ACC112 (cell line): ENCODE data around the gene RPTOR.

Experiments used
- H2AFZ ChIP-seq: fragments of 200-600 bp; sonication (generic); one replicate; pipeline ENCODE4 v1.6.0; 2017; ENCODE audit warnings: antibody characterized with exemption, low read length; ENCODE audit not compliant: unreplicated experiment
- H3K27ac ChIP-seq: fragments of 200-600 bp; sonication (generic); 2 replicates; pipeline ENCODE4 v1.5.1; 2014; ENCODE audit warnings: low read depth, mild to moderate bottlenecking, antibody characterized with exemption, low read length, moderate library complexity
- H3K27me3 ChIP-seq: fragments of 200-600 bp; sonication (generic); 2 replicates; pipeline ENCODE4 v1.6.1; 2014; ENCODE audit warnings: mild to moderate bottlenecking, antibody characterized with exemption, low read length, moderate library complexity, mixed read lengths; ENCODE audit not compliant: insufficient read depth
- H3K36me3 ChIP-seq: fragments of 200-600 bp; sonication (generic); 2 replicates; pipeline ENCODE4 v1.6.1; 2016; ENCODE audit warnings: mild to moderate bottlenecking, antibody characterized with exemption, low read length, moderate library complexity, mixed read lengths; ENCODE audit not compliant: insufficient read depth
- H3K4me1 ChIP-seq: fragments of 200-600 bp; sonication (generic); one replicate; pipeline ENCODE4 v1.6.1; 2016; ENCODE audit warnings: low read length, mixed read lengths; ENCODE audit not compliant: insufficient read depth, unreplicated experiment, control insufficient read depth
- H3K4me3 ChIP-seq: fragments of 200-600 bp; sonication (generic); 2 replicates; pipeline ENCODE4 v1.5.1; 2014; ENCODE audit warnings: mild to moderate bottlenecking, low read depth, low read length
- H3K79me2 ChIP-seq: fragments of 200-600 bp; sonication (generic); one replicate; pipeline ENCODE4 v1.6.0; 2016; ENCODE audit warnings: low read length; ENCODE audit not compliant: control insufficient read depth, unreplicated experiment, insufficient read depth

Gene RPTOR

DNA sequence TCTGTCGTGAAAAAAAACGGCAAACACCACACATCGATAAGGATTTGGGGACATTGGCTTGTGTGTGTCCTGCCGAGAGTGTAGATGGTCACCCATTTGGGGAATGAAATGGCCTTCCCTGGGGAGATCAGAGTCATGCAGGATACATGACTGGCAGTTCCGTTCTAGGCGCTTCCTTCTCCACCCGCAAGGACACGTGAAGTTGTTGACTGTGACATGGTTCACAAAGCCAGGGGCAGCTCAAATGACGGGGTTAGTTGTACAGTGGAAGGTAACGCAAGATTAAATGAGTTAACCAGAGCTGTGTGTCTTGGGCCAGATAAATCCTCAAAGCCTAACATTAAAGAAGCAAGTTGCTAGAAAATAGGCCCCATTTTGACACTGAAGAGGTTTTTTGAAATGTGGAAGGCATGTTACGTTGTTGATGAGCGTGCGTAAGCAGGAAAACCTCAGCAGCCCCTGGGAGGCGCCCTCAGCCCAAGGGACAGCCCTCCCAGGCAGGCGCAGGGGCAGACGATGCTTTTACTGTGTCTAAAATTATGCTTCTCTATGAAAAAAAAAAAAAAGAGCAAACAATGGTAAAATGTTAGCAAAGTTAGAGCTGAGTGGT lies 411.1 kb downstream of the RPTOR start:
- no peak overlapping the region for H2AFZ ChIP-seq
- H3K27ac ChIP-seq, result no peak overlapping the region
- no peak overlapping the region for H3K4me3 ChIP-seq
- H3K27me3 ChIP-seq, result no peaks in the 10 kb centered on the region
- peaks cover 14% of the 10 kb centered on the region for H3K4me1 ChIP-seq
- H3K79me2 ChIP-seq, result no peaks in the 10 kb centered on the region
- no peaks in the 10 kb centered on the region for H3K36me3 ChIP-seq

- Histone ChIP-seq H2AFZ (no peak overlapping the region), H3K4me3 (no peak overlapping the region), H3K27ac (no peak overlapping the region), H3K27me3 (no peaks in the 10 kb centered on the region), H3K79me2 (no peaks in the 10 kb centered on the region), H3K4me1 (peaks cover 14% of the 10 kb centered on the region), H3K36me3 (no peaks in the 10 kb centered on the region)
Observed at GRCh38 chr17:80956321-80957190, 411.9 kb downstream of the RPTOR start.

- Histone ChIP-seq H3K4me3 (no peak overlapping the region), H3K27me3 (no peaks in the 10 kb centered on the region), H3K27ac (no peak overlapping the region), H3K79me2 (no peaks in the 10 kb centered on the region), H3K4me1 (peaks cover 14% of the 10 kb centered on the region), H3K36me3 (no peaks in the 10 kb centered on the region), H2AFZ (no peak overlapping the region)
Observed at GRCh38 chr17:80957461-80957941, 412.9 kb downstream of the RPTOR start.

DNA sequence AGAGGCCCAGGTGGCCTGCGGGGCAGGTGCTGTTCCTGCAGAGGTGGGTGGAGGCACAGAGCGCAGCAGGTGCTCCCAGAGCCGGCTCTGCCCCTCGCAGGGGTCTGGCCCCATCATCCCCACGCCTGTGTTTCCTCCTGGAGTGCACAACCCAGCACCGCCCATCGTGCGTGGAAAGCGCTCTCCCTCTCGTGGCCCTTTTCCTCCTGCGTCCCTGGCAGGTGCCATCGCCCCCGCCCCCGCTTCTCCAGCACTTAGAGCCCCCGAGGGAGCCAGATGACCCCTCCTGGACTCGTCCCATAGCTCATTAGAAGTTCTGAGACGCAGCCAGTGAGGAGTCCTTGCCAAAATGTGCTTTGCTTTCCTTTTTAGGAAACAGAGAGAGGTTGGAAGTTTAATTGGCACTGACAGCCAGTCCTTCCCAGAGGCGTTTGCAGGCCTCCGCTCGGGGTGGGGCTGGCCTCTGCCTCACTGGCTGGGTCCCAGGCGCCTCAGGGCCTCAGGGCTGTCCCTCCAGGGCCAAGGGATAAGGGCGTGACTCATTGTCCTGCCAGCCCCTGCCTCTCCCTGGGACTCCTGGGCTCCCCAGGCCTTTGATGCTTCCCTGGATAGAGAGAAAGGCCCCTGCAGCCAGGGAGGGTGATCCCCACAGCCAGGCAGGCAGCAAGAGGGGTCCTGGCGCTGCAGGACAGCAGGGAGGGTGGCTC lies 414.8 kb downstream of the RPTOR start:
- Histone ChIP-seq H3K4me1 (peaks cover 14% of the 10 kb centered on the region), H3K36me3 (no peaks in the 10 kb centered on the region), H2AFZ (no peak overlapping the region), H3K27me3 (no peaks in the 10 kb centered on the region), H3K79me2 (no peaks in the 10 kb centered on the region), H3K27ac (no peak overlapping the region), H3K4me3 (no peak overlapping the region)

GRCh38 chr17:80960037-80960796 lies 415.6 kb downstream of the RPTOR start:
- H2AFZ ChIP-seq, result no peak overlapping the region
- H3K27ac ChIP-seq, result no peak overlapping the region
- peaks cover 14% of the 10 kb centered on the region for H3K4me1 ChIP-seq
- no peaks in the 10 kb centered on the region for H3K36me3 ChIP-seq
- no peaks in the 10 kb centered on the region for H3K79me2 ChIP-seq
- no peaks in the 10 kb centered on the region for H3K27me3 ChIP-seq
- H3K4me3 ChIP-seq, result no peak overlapping the region

DNA sequence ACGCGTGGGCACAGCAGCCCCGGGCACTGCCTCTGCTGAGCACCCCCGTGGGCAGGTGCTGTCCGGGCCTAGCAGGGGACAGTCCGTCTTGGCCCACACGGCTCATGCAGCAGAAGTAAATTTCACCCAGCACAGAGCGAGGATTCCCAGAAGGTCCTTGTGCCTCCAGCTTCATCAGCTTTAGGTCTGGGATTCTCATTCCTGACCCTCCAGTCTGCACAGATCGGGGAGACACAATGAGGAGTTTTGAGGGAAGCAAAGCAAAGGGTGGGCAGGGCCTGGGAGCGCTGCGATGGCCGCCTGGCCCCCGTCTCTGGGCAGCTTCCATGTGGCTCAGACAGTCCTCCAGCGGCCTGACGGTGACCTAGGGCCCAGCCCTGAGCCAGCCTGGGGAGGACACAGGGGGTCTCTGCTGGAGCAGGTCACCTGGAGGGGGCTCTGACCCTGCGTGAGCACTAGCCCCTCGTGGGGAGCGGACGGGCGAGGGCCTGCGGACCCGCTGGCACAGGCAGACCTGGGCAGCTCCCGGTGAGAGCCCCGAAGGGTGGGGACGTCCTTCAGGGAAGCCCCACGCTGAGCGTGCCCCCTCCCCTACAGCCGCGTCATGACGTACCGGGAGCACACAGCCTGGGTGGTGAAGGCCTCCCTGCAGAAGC lies 416.3 kb downstream of the RPTOR start:
- Histone ChIP-seq H3K79me2 (no peaks in the 10 kb centered on the region), H3K4me3 (no peak overlapping the region), H3K4me1 (peaks cover 14% of the 10 kb centered on the region), H3K27ac (no peak overlapping the region), H3K27me3 (no peaks in the 10 kb centered on the region), H3K36me3 (no peaks in the 10 kb centered on the region), H2AFZ (no peak overlapping the region)

GRCh38 chr17:80961541-80962330 lies 417.1 kb downstream of the RPTOR start:
- H2AFZ ChIP-seq, result no peak overlapping the region
- H3K36me3 ChIP-seq, result no peaks in the 10 kb centered on the region
- H3K27ac ChIP-seq, result no peak overlapping the region
- peaks cover 14% of the 10 kb centered on the region for H3K4me1 ChIP-seq
- no peak overlapping the region for H3K4me3 ChIP-seq
- H3K27me3 ChIP-seq, result no peaks in the 10 kb centered on the region
- H3K79me2 ChIP-seq, result no peaks in the 10 kb centered on the region

GRCh38 chr17:80962356-80963329 lies 418.0 kb downstream of the RPTOR start:
- no peaks in the 10 kb centered on the region for H3K27me3 ChIP-seq
- H2AFZ ChIP-seq, result no peak overlapping the region
- no peaks in the 10 kb centered on the region for H3K36me3 ChIP-seq
- no peak overlapping the region for H3K4me3 ChIP-seq
- H3K27ac ChIP-seq, result no peak overlapping the region
- H3K79me2 ChIP-seq, result no peaks in the 10 kb centered on the region
- H3K4me1 ChIP-seq, result peaks cover 14% of the 10 kb centered on the region
